Ascending aorta (tissue), 2 donors: ENCODE results near the gene WDR86. TPM values are rescaled to one million over a fixed set of nuclear protein-coding genes. Genes with fewer than 3 reads are reported as not detected.
A peak's percentile ranks its signal among the peaks of the same experiment; 100 is the strongest.

Experiments used
- DNase-seq, 2 donors: peaks; one replicate each; pipeline ENCODE4 v3.0.0-alpha.2; 2019; ENCODE audit warnings: low spot score in 2 of 2
- H3K27ac ChIP-seq, 2 donors: fragments of 200-600 bp; sonication (generic); one replicate each; pipeline ENCODE4 v1.5.1; 2016 to 2017; ENCODE audit warnings: mild to moderate bottlenecking in 1 of 2
- H3K27me3 ChIP-seq: fragments of 200-600 bp; sonication (generic); one replicate; pipeline ENCODE4 v1.5.1; 2017
- H3K36me3 ChIP-seq, 2 donors: fragments of 200-600 bp; sonication (generic); one replicate each; pipeline ENCODE4 v1.5.1; 2016
- H3K4me1 ChIP-seq, 2 donors: fragments of 200-600 bp; sonication (generic); one replicate each; pipeline ENCODE4 v1.5.1; 2016 to 2017; ENCODE audit warnings: mild to moderate bottlenecking in 1 of 2
- H3K4me3 ChIP-seq, 2 donors: fragments of 200-600 bp; sonication (generic); one replicate each; pipeline ENCODE4 v1.5.1; 2016 to 2017; ENCODE audit warnings: mild to moderate bottlenecking in 1 of 2
- H3K9me3 ChIP-seq, 2 donors: fragments of 200-600 bp; sonication (generic); one replicate each; pipeline ENCODE4 v1.5.1; 2016
- CTCF ChIP-seq, 3 experiments: fragments of 200-600 bp in 2 of 3; fragments of 450-650 bp in 1 of 3; sonication (generic) in 2 of 3; IDR thresholded peaks; one replicate each; pipeline ENCODE4 v1.5.1; 2016 to 2019; ENCODE audit warnings: antibody characterized with exemption in 3 of 3, mild to moderate bottlenecking in 1 of 3, moderate library complexity in 1 of 3
- intact Hi-C: fragments of 100-400 bp; cut with DNase I; formaldehyde crosslinking; loops from one replicate; pipeline ENCODE4 v1.15.1; 2023
- total RNA-seq: library from RNA; depleted of rRNA; stranded (reverse); fragments of >200 nt; gene quantifications from one replicate; pipeline ENCODE4 v1.1.0, GENCODE V29; 2016

Gene WDR86
- total RNA-seq, 1 donor from 2014 or later, result 4.0 TPM

- no peak overlapping the region for H3K4me3 ChIP-seq
- H3K36me3 ChIP-seq, result no peaks in the 10 kb centered on the region
- H3K27ac ChIP-seq, result peak overlapping the region; percentile 88 to 95
- DNase-seq, result peak in 1 of 2 donors; percentile 56
- peaks cover 20 to 50% of the 10 kb centered on the region in 2 donors for H3K4me1 ChIP-seq
- intact Hi-C loops, result loop anchor here (5.0 kb wide), 1 partner anchor 192 kb away; the partner anchor contains the start of gene SMARCD3
- H3K9me3 ChIP-seq, result no peaks in the 10 kb centered on the region
- TF ChIP-seq CTCF (IDR thresholded peaks at IDR 0.05), result no peak
- H3K27me3 ChIP-seq, result no peaks in the 10 kb centered on the region
These were observed 29.2 kb upstream of the WDR86 start for GRCh38 chr7:151438864-151439601.

DNA sequence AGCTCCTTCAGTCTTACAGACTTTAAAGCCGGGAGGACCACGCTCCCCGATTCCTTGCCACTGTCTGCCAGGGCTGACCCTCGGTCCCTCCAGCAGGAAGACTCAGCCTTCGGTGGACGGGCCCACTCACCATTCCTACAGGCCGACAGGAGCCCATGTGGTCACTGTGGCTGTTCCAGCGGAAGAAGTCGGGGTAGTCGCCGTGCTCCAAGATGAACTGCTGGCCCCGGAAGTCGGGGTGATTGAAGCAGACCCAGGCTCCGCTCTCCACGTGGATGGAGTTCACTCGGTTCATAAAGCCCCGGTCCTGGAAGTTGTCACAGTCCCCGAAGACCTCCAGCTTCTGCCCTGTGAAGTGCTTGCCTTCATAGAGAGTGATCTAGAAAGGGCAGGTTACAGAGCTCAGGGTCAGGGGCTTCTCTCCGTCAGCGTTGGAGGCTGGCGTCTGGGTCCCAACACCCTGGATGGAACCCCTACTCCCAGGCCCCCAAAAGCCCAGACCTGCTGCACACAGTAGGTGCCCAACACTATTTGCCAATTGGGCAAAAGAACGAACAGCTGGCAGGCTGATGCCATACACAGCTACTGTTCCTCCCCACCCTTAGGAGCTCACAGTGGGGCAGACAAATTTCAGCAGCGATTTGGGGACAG is 28.2 kb upstream of the WDR86 start:
- no peaks in the 10 kb centered on the region for H3K9me3 ChIP-seq
- no peak for DNase-seq
- H3K27ac ChIP-seq, result peak overlapping the region; percentile 88 to 95
- H3K36me3 ChIP-seq, result no peaks in the 10 kb centered on the region
- intact Hi-C loops, result loop anchor here (5.0 kb wide), 1 partner anchor 191 kb away; the partner anchor contains the start of gene SMARCD3
- no peak overlapping the region for H3K4me3 ChIP-seq
- H3K27me3 ChIP-seq, result no peaks in the 10 kb centered on the region
- no peak for TF ChIP-seq CTCF (IDR thresholded peaks at IDR 0.05)
- peaks cover 20 to 50% of the 10 kb centered on the region in 2 donors for H3K4me1 ChIP-seq

- Histone ChIP-seq H3K36me3 (no peaks in the 10 kb centered on the region), H3K27ac (peak overlapping the region; percentile 88 to 95), H3K4me1 (peaks cover 20 to 49% of the 10 kb centered on the region in 2 donors), H3K27me3 (no peaks in the 10 kb centered on the region), H3K9me3 (no peaks in the 10 kb centered on the region), H3K4me3 (no peak overlapping the region)
- DNase-seq, result no peak
- intact Hi-C loops, result loop anchor here (5.0 kb wide), 1 partner anchor 190 kb away; the partner anchor contains the start of gene SMARCD3
- TF ChIP-seq CTCF (IDR thresholded peaks at IDR 0.05), result no peak
These were observed 27.3 kb upstream of the WDR86 start for GRCh38 chr7:151437159-151437553.

- H3K4me3 ChIP-seq, result no peak overlapping the region
- peaks cover 20 to 44% of the 10 kb centered on the region in 2 donors for H3K4me1 ChIP-seq
- H3K36me3 ChIP-seq, result no peaks in the 10 kb centered on the region
- DNase-seq, result peak in 1 of 2 donors; percentile 87
- H3K9me3 ChIP-seq, result no peaks in the 10 kb centered on the region
- TF ChIP-seq CTCF (IDR thresholded peaks at IDR 0.05), result no peak
- H3K27ac ChIP-seq, result peak overlapping the region; percentile 88 to 95
- intact Hi-C loops, result loop anchor here (1.0 to 5.0 kb wide), 2 partner anchors 9 to 189 kb away; partner anchors contain the start of gene SMARCD3
- no peaks in the 10 kb centered on the region for H3K27me3 ChIP-seq
These were observed 26.8 kb upstream of the WDR86 start for GRCh38 chr7:151436446-151437158.

GRCh38 chr7:151435971-151436370 is 26.1 kb upstream of the WDR86 start:
- no peaks in the 10 kb centered on the region for H3K9me3 ChIP-seq
- H3K4me1 ChIP-seq, result peaks cover 17 to 38% of the 10 kb centered on the region in 2 donors
- H3K36me3 ChIP-seq, result no peaks in the 10 kb centered on the region
- intact Hi-C loops, result loop anchor here (1.0 to 5.0 kb wide), 2 partner anchors 9 to 189 kb away; partner anchors contain the start of gene SMARCD3
- H3K4me3 ChIP-seq, result no peak overlapping the region
- TF ChIP-seq CTCF (IDR thresholded peaks at IDR 0.05), result no peak
- no peaks in the 10 kb centered on the region for H3K27me3 ChIP-seq
- peak overlapping the region; percentile 88 to 95 for H3K27ac ChIP-seq
- no peak for DNase-seq
